Osteocyte (in vitro differentiated cells): Measurements from ENCODE around the gene ITPR1. TPM values are rescaled to one million over a fixed set of nuclear protein-coding genes. Genes with fewer than 3 reads are reported as not detected.

ENCODE experiments used
- DNase-seq: peaks from one replicate; pipeline ENCODE4 v3.0.0; 2021; ENCODE audit warnings: mixed read lengths; ENCODE audit not compliant: unreplicated experiment; ENCODE audit errors: extremely low spot score
- H3K27ac Mint-ChIP-seq: one replicate; pipeline ENCODE4 v1.8.0; 2021; ENCODE audit warnings: mild to moderate bottlenecking, mixed read lengths; ENCODE audit not compliant: unreplicated experiment
- H3K27me3 Mint-ChIP-seq: one replicate; pipeline ENCODE4 v1.8.0; 2021; ENCODE audit warnings: mixed read lengths; ENCODE audit not compliant: unreplicated experiment
- H3K36me3 Mint-ChIP-seq: one replicate; pipeline ENCODE4 v1.8.0; 2021; ENCODE audit warnings: mixed read lengths; ENCODE audit not compliant: unreplicated experiment
- H3K4me1 Mint-ChIP-seq: one replicate; pipeline ENCODE4 v1.8.0; 2021; ENCODE audit warnings: mixed read lengths; ENCODE audit not compliant: unreplicated experiment
- H3K4me3 Mint-ChIP-seq: one replicate; pipeline ENCODE4 v1.8.0; 2021; ENCODE audit warnings: mild to moderate bottlenecking, moderate library complexity, mixed read lengths; ENCODE audit not compliant: unreplicated experiment
- H3K9me3 Mint-ChIP-seq: one replicate; pipeline ENCODE4 v1.8.0; 2021; ENCODE audit warnings: mixed read lengths; ENCODE audit not compliant: unreplicated experiment
- CTCF ChIP-seq: fragments of 200-600 bp; sonication (generic); IDR thresholded peaks from 2 replicates; pipeline ENCODE4 v1.5.0; 2021; ENCODE audit warnings: antibody characterized with exemption, mild to moderate bottlenecking, moderate library complexity
- total RNA-seq: library from RNA; stranded (reverse); gene quantifications from 2 replicates; pipeline ENCODE4 v1.2.1, GENCODE V29; 2021

ITPR1 gene
- total RNA-seq, 1 donor from 2014 or later = 34.3 TPM

DNA sequence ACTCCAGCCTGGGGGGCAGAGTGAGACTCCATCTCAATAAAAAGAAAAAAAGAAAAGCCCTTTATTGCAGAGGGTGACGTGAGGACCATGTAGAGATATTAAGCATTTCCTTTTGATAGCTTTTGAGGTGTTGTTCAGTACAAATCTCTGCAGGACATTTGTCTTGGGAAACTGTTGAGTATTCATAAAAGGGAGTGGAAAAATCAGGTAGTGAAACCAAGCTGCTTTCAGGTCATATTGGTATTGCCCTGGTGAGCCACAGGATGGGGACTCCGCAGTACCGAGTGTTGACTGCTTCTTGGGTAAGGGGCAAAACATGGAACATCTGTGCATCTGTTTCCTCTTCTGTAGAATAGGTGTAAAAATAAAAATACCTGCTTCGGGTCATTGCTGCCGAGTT lies 9.9 kb downstream of the ITPR1 start:
- Mint-ChIP-seq H3K27me3 (no peaks in the 10 kb centered on the region), H3K4me3 (no peak overlapping the region)
- no peak for DNase-seq

DNA sequence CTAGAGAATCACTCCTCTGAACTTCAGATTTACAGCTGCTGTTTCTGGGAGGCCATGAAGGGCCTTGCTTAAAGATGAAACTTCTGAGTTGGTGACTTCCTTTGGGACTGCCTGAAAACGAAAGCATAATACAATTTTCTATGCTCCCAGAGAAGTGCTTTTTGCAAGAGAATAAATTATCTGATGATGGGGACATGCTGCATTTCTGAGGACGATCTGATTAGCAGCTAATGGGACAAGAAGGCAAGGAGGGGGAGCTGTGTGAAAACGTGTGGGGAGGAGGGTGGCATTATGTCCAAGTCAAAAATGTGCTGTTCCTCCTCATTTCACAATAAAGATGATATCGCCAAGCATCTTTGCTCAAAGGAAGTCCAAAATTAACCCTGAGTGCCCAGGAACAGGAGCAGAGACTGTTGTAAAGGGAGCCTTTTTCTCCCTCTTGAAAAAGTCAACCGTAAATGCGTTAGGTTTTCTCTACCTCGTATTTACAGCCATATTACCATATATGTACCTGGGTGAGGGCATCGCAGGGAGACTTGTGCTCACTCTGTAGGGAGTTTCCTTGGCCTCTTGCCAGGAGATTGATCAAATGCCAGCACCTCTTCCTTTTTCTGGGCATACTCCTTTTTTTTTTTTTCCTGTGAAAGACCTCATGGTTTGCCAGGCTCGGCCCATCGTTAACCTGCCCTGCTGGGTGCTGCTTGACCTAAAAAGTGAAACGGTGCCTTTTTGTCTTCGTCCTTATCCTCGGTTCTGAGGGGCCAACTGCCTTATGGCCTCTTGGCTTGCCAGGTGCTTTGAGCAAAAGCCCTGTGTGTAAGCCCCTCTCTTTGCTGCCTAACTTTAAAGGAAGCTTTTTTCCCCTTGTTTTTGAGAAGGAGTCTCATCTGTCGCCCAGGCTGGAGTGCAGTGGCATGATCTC lies 11.5 kb downstream of the ITPR1 start:
- H3K9me3 Mint-ChIP-seq = no peaks in the 10 kb centered on the region
- TF ChIP-seq CTCF = no peak
- H3K27ac Mint-ChIP-seq = peak overlapping the region; percentile 2
- H3K27me3 Mint-ChIP-seq = no peaks in the 10 kb centered on the region
- no peak overlapping the region for H3K4me3 Mint-ChIP-seq
- H3K36me3 Mint-ChIP-seq = peaks cover 2% of the 10 kb centered on the region
- DNase-seq = no peak
- H3K4me1 Mint-ChIP-seq = peaks cover 23% of the 10 kb centered on the region

More for the DNA sequence above, 9.9 kb downstream of the ITPR1 start:
- Mint-ChIP-seq H3K4me1 (peaks cover 23% of the 10 kb centered on the region), H3K36me3 (peaks cover 2% of the 10 kb centered on the region), H3K9me3 (no peaks in the 10 kb centered on the region), H3K27ac (no peak overlapping the region)
- no peak for TF ChIP-seq CTCF

- Mint-ChIP-seq H3K9me3 (no peaks in the 10 kb centered on the region), H3K4me1 (peaks cover 23% of the 10 kb centered on the region), H3K4me3 (no peak overlapping the region), H3K27me3 (no peaks in the 10 kb centered on the region), H3K36me3 (no peaks in the 10 kb centered on the region), H3K27ac (peak overlapping the region; percentile 1)
- TF ChIP-seq CTCF = no peak
- DNase-seq = no peak
Observed at GRCh38 chr3:4505688-4506558, 12.8 kb downstream of the ITPR1 start.

DNA sequence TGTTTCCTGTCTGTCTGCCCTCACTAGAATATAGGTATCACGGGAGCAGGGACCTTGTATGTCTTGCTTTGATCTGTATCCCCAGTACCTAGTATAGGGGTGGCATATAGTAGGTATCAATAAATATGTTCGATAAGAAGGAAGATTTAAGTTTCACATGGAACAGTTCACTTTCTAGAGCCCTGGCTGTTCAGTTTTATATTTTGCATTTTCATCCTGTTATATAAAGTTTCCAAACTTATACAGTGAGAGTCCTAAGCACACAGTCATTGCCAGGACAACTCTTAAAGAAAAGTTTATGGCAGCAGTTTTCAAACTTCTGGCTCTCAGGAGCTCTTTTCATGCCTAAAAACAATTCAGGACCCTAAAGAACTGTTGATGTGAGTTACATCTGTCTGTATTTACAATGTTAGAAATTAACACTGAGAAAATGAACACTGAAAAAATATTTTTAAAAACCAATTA lies 13.4 kb downstream of the ITPR1 start:
- Mint-ChIP-seq H3K36me3 (no peaks in the 10 kb centered on the region), H3K27me3 (no peaks in the 10 kb centered on the region), H3K4me1 (peaks cover 23% of the 10 kb centered on the region), H3K27ac (peak overlapping the region; percentile 1), H3K4me3 (no peak overlapping the region), H3K9me3 (no peaks in the 10 kb centered on the region)
- no peak for TF ChIP-seq CTCF
- no peak for DNase-seq
